Activated T-helper 2 cell treated with anti-CD3 and anti-CD28 coated beads, Interferon-gamma antibody, Interleukin-2, Interleukin-4, amounts not matched to agents 10 μg/mL and 5 μg/mL and 100 μg/mL, durations not matched to agents 14 hours and 24 hours and 36 hours (primary cell): ENCODE data around the gene TM9SF4. TPM values are rescaled to one million over a fixed set of nuclear protein-coding genes. Genes with fewer than 3 reads are reported as not detected.

Experiments
- total RNA-seq: library from RNA; stranded (reverse); gene quantifications from 2 replicates; pipeline ENCODE4 v1.2.3, GENCODE V29; 2022

The TM9SF4 gene
- total RNA-seq, 1 donor from 2014 or later: 47.7 TPM

Other genes starting within 250 kb of the TM9SF4 start
- gene DUSP15, start 239.2 kb upstream of the TM9SF4 start, total RNA-seq: not detected in 2 replicates
- gene TTLL9, start 239.1 kb upstream of the TM9SF4 start, total RNA-seq: not detected in 2 replicates
- gene PDRG1, start 157.7 kb upstream of the TM9SF4 start, total RNA-seq: 15.5 and 16.4 TPM in 2 replicates
- not detected in 2 replicates for gene XKR7, start 141.6 kb upstream of the TM9SF4 start, total RNA-seq
- gene CCM2L, start 99.3 kb upstream of the TM9SF4 start, total RNA-seq: not detected in 2 replicates
- not detected in 2 replicates for gene HCK, start 57.5 kb upstream of the TM9SF4 start, total RNA-seq
- 125 and 126 TPM in 2 replicates for gene PLAGL2, start 98.0 kb downstream of the TM9SF4 start, total RNA-seq
- 67.4 and 68.8 TPM in 2 replicates for gene POFUT1, start 98.2 kb downstream of the TM9SF4 start, total RNA-seq
- gene KIF3B, start 167.9 kb downstream of the TM9SF4 start, total RNA-seq: 40.6 and 42.2 TPM in 2 replicates
- 141 and 145 TPM in 2 replicates for gene ASXL1, start 248.6 kb downstream of the TM9SF4 start, total RNA-seq